GM19452 (cell line): ENCODE results near the gene TNS4.
A peak's percentile ranks its signal among the peaks of the same experiment; 100 is the strongest.

Source experiments
- ATAC-seq: cut with Tn5 transposase; IDR thresholded peaks from one replicate; pipeline ENCODE4 v1.9.1; 2021; ENCODE audit not compliant: unreplicated experiment

Gene TNS4

GRCh38 chr17:40517286-40517662, 15.9 kb upstream of the TNS4 start:
- ATAC-seq, result no peak

DNA sequence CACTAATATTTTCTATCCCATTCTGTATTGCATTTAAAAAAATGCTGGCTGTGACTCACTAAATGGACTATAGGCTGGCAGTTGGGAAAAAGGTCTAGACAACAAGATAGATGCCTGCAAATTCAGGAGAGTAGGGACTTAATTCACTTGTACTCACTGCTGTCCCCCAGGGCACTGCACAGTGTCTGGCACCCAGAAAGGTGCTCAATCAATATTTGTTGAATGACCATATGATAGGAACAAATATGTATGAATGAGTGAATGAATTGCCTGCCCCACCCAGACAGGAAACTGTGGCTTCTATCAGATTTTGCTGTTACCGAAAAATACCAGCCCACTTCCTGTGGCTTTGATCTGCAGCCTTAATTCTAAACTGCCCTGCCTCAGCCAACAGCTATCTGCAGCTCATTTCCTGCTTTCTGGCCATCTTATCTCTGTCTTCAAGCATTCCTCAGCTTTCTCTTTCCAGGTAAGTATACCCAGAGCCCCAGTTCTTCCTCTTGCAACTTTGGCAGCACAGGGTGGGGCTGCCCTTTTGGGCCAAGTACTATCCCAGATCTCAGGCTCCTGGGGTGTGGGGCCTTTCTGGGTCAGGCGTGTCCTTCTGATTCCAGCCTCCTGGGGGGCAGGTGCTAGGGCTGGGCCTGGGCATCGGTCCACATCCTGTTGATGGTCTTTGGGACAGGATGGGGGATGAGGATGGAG, 15.3 kb upstream of the TNS4 start:
- peak; percentile 83 for ATAC-seq

DNA sequence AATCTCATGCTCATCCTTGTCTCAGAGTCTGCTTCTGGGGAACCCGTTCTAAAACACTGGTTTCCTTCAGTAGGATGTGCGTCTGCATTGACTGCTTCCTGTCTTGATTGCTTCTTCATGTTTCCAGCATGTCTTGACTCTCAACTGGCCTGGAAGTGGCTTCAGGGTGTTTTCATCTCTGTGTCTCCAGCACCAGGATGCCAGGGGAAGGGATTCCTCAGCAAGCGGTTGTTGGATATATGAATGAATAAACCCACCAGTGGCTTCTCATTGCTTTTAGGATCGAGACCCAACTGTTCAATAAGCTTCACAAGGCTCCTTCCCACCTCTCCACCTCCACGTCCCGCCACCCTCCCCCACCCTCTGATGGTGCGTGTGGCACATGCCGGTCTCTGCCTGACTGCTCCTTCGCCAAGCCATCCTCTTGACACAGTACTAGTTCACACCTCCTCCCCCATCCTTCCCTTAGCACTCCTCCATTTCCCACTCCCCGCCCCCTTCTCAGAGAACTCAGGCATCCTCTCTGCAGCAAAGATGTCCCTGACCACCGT, 14.1 kb upstream of the TNS4 start:
- no peak for ATAC-seq

GRCh38 chr17:40515011-40515410, 13.6 kb upstream of the TNS4 start:
- ATAC-seq, result no peak

GRCh38 chr17:40514013-40514875, 12.8 kb upstream of the TNS4 start:
- ATAC-seq, result no peak

DNA sequence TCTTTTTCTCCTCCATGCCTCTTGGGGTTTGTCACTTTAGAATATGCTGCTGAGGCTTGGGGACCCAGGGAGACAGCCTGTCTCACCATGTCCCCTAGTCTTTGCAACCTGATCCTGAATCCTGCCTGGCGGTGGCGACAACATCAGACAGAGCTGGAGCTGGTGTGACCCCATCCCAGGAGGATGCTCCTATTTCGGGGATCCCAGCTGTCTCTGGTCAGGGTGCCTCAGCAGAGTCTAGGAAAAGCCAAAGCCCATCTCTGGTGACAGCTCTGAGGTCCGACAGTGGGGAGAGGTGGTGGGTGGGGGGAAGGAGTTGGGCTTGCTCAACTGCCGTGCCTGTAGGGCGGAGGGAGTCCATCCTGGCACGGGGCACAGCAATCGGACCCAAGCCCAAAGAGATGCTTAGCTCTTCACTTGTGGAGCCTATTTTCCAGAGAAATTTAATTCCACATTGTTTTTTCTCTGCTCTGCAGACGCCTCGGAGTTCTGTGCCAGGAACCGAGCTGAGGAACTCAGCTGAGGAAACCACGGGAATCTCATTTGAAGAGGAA, 10.3 kb upstream of the TNS4 start:
- no peak for ATAC-seq

GRCh38 chr17:40511136-40511535, 9.7 kb upstream of the TNS4 start:
- no peak for ATAC-seq

DNA sequence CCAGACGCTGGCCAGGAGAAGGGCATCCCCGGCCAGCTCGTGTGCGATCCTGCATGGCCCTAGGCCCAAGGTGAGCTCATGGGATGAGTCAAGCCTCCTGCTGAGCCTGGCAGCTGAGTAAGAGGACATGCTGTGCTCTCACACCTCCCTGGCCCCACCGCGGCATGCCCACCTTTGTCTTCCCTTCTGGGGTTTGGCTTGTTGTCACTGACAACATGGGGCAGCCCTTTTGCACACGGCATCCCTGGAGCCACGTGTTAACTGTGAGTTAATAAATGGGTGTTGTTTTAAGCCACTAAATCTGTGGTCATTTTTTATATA, 8.9 kb upstream of the TNS4 start:
- ATAC-seq, result no peak

DNA sequence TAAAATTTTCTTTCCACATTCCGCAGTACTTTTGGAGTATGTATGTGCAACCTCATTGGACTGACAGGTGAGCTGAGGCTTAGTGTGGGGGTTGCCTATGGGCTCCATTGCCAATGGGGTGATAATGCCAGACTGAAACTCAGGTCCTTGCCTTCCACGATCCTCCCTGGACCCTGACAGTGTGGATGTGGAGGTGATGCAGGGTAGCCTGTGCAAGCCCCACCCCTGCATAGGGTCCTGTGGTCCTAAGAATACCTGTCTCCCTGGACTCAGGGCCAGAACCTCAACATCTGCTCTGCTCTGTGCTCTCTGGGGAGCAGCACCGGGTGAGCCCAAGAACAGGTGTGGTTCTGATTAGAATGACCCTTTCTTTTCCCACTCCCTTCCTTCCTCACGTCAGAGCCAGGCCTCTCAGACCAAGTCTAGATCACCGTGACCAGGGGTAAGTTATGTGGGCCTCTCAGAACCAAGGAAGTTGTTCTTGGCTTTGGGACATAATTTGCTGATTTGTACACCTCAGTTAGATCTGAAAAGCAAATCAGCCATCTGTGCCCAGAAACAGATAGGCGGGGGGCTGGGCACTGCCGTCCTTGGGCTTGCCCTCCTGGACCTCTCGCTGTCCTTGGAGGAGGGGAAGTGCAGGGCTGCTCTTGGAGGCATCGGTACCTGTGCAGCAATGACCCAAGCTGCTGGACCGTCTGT, 8.4 kb upstream of the TNS4 start:
- no peak for ATAC-seq

DNA sequence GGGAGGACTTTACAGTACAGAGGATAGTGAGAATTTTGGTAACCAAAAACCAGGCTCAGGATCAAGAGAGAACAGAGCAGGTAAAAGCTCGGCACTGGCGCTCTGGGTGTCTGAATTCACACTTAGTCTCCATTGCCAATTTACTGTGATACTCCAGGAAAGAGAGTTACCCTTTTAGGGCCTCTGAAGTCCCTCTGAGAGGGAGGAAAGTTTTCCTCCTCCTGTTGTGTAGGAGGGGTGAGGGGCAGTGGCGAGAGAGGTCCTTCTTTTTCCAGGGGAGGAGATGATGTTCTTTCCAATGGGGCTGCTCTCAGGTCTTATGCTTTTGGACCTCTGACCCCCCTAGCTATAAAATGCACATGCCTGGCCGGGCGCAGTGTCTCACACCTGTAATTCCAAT, 5.4 kb upstream of the TNS4 start:
- no peak for ATAC-seq

DNA sequence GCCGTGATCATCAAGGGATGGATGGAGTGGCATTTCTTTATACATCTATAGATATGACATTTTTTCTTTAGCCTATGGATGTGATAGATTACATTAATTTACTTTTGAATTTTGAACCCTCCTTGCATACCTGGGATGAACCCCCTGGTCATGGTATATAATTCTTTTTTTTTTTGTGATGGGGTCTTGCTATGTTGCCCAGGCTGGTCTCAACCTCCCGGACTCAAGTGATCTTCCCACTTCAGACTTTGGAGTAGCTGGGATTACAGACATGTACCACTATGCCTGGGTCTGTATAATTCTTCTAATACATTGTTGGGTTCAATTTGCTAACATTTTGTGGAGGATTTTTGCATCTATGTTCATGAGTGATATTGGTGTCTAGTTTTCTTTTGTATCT, 1.7 kb upstream of the TNS4 start:
- no peak for ATAC-seq

DNA sequence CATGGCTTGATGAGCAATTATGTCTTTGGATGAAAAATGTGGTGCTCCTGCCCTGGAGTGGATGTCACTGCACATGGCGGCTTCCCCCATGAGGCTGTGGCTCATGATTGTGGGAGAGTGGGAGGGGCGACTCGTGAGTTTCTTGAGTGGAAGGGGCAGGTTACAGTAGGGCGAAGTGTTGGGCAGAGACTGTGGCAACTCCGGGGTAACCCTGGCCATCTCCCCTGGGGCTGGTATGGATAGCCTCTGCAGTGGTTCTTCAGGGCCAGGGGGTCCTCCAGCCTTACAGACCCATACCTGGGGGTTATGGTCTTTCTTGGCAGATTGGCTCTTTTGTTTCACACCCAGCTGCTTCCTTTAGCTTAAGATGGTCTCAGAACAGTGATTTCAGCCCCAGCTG, 1.3 kb upstream of the TNS4 start:
- no peak for ATAC-seq

DNA sequence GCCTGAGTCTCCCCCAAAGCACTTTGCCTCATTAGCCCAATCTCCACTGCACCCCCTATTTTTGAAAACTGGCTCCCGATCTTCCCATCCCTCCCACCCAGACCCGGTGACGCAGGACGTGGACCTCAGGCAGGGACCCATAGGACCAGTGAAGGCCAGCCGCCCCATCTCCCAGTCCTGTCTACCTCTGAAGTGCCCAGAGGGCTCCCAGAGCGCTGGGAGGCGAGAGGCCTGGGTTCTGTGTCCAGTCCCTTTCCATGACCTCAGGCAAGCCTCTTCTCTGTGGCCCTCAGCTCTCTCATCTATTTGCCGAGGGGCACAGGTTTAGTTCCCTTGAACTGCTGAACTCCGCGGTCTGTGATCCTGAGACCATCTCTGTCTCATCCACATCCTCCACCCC, 714 bp downstream of the TNS4 start:
- ATAC-seq, result no peak

DNA sequence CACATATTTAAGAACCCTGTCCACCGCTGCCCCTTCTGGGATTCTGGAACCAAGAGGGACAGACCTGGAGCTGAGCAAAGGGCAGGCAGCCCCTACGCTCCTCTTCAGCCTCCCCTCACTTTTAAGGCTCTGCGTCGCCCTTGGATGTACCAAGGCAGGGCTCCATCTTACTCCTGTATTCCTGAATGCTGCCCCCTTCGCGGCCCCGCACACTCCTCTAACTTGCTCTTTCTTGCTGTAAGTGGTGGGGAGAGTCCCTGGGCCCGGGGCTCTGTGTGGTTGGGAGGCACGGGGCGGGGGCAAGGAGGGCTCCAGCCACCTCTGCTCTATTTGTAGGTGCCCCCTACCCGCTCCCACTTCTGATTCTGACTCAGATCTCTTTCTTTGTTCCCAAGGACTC, 1.2 kb downstream of the TNS4 start:
- no peak for ATAC-seq

- no peak for ATAC-seq
Measured at GRCh38 chr17:40499551-40500189, 1.8 kb downstream of the TNS4 start.

DNA sequence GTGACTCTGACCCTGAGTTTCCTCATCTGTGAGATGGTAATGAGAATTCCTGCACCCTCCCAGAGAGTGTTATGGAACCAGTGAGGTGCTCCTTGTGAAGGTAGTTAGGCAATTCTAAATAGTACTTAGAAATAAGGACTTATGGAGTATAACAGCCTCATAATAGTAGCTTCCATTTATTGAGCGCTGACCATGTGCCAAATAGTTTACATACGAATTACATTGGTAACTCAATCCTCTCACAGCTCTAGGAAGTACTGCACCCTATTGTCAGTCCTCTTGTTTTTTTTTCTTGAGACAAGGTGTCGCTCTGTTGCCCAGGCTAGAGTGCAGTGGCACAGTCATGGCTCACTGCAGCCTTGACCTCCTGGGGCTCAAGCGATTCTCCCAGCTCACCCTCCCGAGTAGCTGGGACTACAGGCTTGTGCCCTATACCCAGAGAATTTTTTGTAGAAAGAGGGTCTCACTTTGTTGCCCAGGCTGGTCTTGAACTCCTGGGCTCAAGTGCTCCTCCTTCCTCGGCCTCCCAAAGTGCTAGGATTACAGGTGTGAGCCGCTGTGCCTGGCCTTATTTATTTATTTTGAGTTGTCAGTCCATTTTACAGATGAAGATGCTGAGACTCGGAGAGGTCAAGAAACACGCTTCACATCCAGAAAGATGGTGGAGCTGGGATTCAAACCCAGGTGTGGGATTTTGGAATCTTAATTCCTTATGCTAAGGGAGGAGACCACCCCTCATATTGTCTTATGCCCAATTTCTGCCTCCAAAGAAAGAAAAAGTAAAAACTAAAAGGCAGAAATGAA, 2.9 kb downstream of the TNS4 start:
- no peak for ATAC-seq

- no peak for ATAC-seq
Measured at GRCh38 chr17:40497695-40498094, 3.7 kb downstream of the TNS4 start.

- ATAC-seq, result no peak
Measured at GRCh38 chr17:40496634-40497420, 4.6 kb downstream of the TNS4 start.

DNA sequence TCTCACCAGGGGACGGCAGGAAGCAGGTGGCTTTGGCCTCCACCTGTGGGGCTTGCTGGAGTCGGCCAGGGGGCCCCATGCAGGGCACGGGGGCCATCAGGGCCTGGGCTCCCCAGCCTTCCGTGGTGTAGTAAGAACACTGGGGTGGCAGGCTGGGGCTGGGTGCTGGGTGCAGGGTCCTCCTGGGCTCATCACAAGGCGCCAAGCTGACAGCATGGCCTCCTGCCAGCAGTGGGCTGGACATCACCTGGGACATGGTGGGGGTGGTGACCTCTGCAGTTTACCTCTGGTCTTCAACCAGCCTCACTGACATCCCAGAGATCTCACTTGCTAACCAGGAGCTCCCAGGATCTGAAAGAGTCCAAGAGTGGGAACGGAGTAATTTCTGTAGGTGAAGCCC, 5.3 kb downstream of the TNS4 start:
- ATAC-seq, result no peak
